H1 (cell line): ENCODE data around the gene LMX1B. TPM values are rescaled to one million over a fixed set of nuclear protein-coding genes. Genes with fewer than 3 reads are reported as not detected.

ENCODE experiments used
- CTCF ChIA-PET: fragments of 300-600 bp; sonication (Branson Sonifier 250); formaldehyde crosslinking; loops from one replicate; lab custom pipeline; 2021; ENCODE audit not compliant: partially characterized antibody; lab: Charles Lee
- POLR2A ChIA-PET: fragments of 300-600 bp; sonication (Branson Sonifier 250); formaldehyde crosslinking; loops from one replicate; lab custom pipeline; 2021; ENCODE audit warnings: inconsistent platforms; ENCODE audit not compliant: partially characterized antibody; lab: Charles Lee
- DNase-seq, 2 experiments: peaks; one replicate each; pipeline versions ENCODE4 v3.0.0 to v3.0.0-alpha.2; 2010 to 2022; ENCODE audit warnings: low spot score in 2 of 2, low read depth in 1 of 2, mixed read lengths in 1 of 2
- FAIRE-seq: peaks from 2 replicates; lab custom pipeline; 2011; peaks lifted over from hg19 to GRCh38; lab: Jason Lieb, UNC
- H2AFZ ChIP-seq: 2 replicates; pipeline ENCODE4 v1.8.1; 2012; ENCODE audit warnings: low read length, inconsistent platforms
- H2AK5ac ChIP-seq: 2 replicates; pipeline ENCODE4 v1.6.1; 2013; ENCODE audit warnings: low read depth, low read length
- H2BK120ac ChIP-seq: replicated peaks from 2 replicates; pipeline ENCODE3; 2013; ENCODE audit warnings: low read depth, low read length, inconsistent platforms
- H2BK12ac ChIP-seq: 2 replicates; pipeline ENCODE4 v1.6.1; 2013; ENCODE audit warnings: low read depth, low read length
- H2BK15ac ChIP-seq: 2 replicates; pipeline ENCODE4 v1.6.1; 2013; ENCODE audit warnings: low read length
- H2BK20ac ChIP-seq: 2 replicates; pipeline ENCODE4 v1.6.1; 2013; ENCODE audit warnings: low read length
- H2BK5ac ChIP-seq: 2 replicates; pipeline ENCODE4 v1.6.1; 2013; ENCODE audit warnings: low read depth, low read length
- H3K14ac ChIP-seq: 2 replicates; pipeline ENCODE4 v1.6.1; 2013; ENCODE audit warnings: inconsistent platforms; ENCODE audit not compliant: insufficient read length
- H3K18ac ChIP-seq: 2 replicates; pipeline ENCODE4 v1.6.1; 2013; ENCODE audit warnings: low read length; ENCODE audit errors: extremely low read depth
- H3K23ac ChIP-seq: 2 replicates; pipeline ENCODE4 v1.6.1; 2013; ENCODE audit warnings: inconsistent platforms; ENCODE audit not compliant: insufficient read length
- H3K23me2 ChIP-seq: 2 replicates; pipeline ENCODE4 v1.6.1; 2013; ENCODE audit warnings: low read depth, low read length
- H3K27ac ChIP-seq: 2 replicates; pipeline ENCODE4 v1.6.1; 2011; ENCODE audit warnings: low read depth, low read length, inconsistent platforms
- H3K27me3 ChIP-seq, 4 experiments: replicated peaks in 1 of 4; 1 replicate in 1 of 4; 2 replicates in 3 of 4; pipeline versions ENCODE4 v1.6.1 to v1.8.1; 2011 to 2013; ENCODE audit warnings: low read length in 3 of 4, mild to moderate bottlenecking in 3 of 4, inconsistent platforms in 2 of 4, mixed read lengths in 2 of 4, moderate library complexity in 1 of 4; ENCODE audit not compliant: control insufficient read depth in 3 of 4, insufficient read depth in 3 of 4; ENCODE audit errors: extremely low read depth in 1 of 4
- H3K36me3 ChIP-seq, 4 experiments: 2 replicates each; pipeline versions ENCODE4 v1.6.1 to v1.8.1; 2011 to 2013; ENCODE audit warnings: mild to moderate bottlenecking in 4 of 4, low read length in 3 of 4, moderate library complexity in 2 of 4, control low read depth in 1 of 4, inconsistent platforms in 1 of 4; ENCODE audit not compliant: insufficient read depth in 4 of 4, control insufficient read depth in 2 of 4
- H3K4ac ChIP-seq: replicated peaks from 2 replicates; pipeline ENCODE3; 2013; ENCODE audit warnings: low read length, low read depth, mixed read lengths, inconsistent platforms; ENCODE audit not compliant: insufficient read length
- H3K4me1 ChIP-seq, 4 experiments: replicated peaks in 1 of 4; 1 replicate in 1 of 4; 2 replicates in 3 of 4; pipeline versions ENCODE4 v1.6.1 to v1.8.1; 2011 to 2013; ENCODE audit warnings: low read length in 3 of 4, inconsistent platforms in 2 of 4, mixed read lengths in 1 of 4; ENCODE audit not compliant: insufficient read depth in 4 of 4, control insufficient read depth in 3 of 4
- H3K4me2 ChIP-seq, 2 experiments: 2 replicates each; pipeline versions ENCODE4 v1.6.1 to v1.8.1; 2011 to 2013; ENCODE audit warnings: low read depth in 2 of 2, low read length in 2 of 2, control low read depth in 1 of 2, inconsistent platforms in 1 of 2, mild to moderate bottlenecking in 1 of 2; ENCODE audit not compliant: insufficient read depth in 1 of 2
- H3K4me3 ChIP-seq, 4 experiments: fragments of 200-600, 300-600 bp in 1 of 4; sonication (generic), shearing (Covaris generic), sonication (Bioruptor Twin) in 1 of 4; 2 replicates each; pipeline versions ENCODE4 v1.5.1 to v1.8.1; 2011 to 2016; ENCODE audit warnings: low read length in 4 of 4, low read depth in 3 of 4, control low read depth in 2 of 4, inconsistent platforms in 2 of 4, mild to moderate bottlenecking in 2 of 4, mixed read lengths in 1 of 4, moderate library complexity in 1 of 4; ENCODE audit not compliant: insufficient read depth in 2 of 4; ENCODE audit errors: extremely low read depth in 1 of 4
- H3K56ac ChIP-seq: replicated peaks from 2 replicates; pipeline ENCODE3; 2013; ENCODE audit warnings: low read depth, mild to moderate bottlenecking, mixed read lengths, low read length, inconsistent platforms; ENCODE audit not compliant: insufficient read length
- H3K79me1 ChIP-seq: 2 replicates; pipeline ENCODE4 v1.6.1; 2013; ENCODE audit warnings: low read depth, low read length, control low read depth
- H3K79me2 ChIP-seq, 2 experiments: 2 replicates each; pipeline versions ENCODE4 v1.6.1 to v1.8.1; 2012 to 2013; ENCODE audit warnings: low read length in 2 of 2, mild to moderate bottlenecking in 2 of 2, inconsistent platforms in 1 of 2; ENCODE audit not compliant: insufficient read depth in 2 of 2, control insufficient read depth in 1 of 2
- H3K9ac ChIP-seq, 4 experiments: replicated peaks in 1 of 4; 1 replicate in 1 of 4; 2 replicates in 3 of 4; pipeline versions ENCODE4 v1.6.1 to v1.8.1; 2011 to 2013; ENCODE audit warnings: low read depth in 3 of 4, low read length in 3 of 4, control low read depth in 2 of 4, mild to moderate bottlenecking in 2 of 4, moderate library complexity in 2 of 4, inconsistent platforms in 1 of 4; ENCODE audit errors: extremely low read depth in 1 of 4
- H3K9me3 ChIP-seq, 2 experiments: 2 replicates each; pipeline versions ENCODE4 v1.6.1 to v1.8.1; 2012 to 2013; ENCODE audit warnings: mild to moderate bottlenecking in 2 of 2, moderate library complexity in 2 of 2, control low read depth in 1 of 2, inconsistent platforms in 1 of 2, low read depth in 1 of 2, low read length in 1 of 2, mixed read lengths in 1 of 2; ENCODE audit not compliant: insufficient read depth in 2 of 2
- H4K20me1 ChIP-seq, 2 experiments: replicated peaks in 1 of 2; 2 replicates each; pipeline versions ENCODE3 to v1.8.1; 2011 to 2013; ENCODE audit warnings: inconsistent platforms in 2 of 2, low read length in 2 of 2, mild to moderate bottlenecking in 1 of 2; ENCODE audit not compliant: insufficient read depth in 2 of 2, control insufficient read depth in 1 of 2
- H4K5ac ChIP-seq: 2 replicates; pipeline ENCODE4 v1.6.1; 2013; ENCODE audit warnings: low read length, low read depth, mixed read lengths, inconsistent platforms; ENCODE audit not compliant: insufficient read length
- H4K8ac ChIP-seq: 2 replicates; pipeline ENCODE4 v1.8.0; 2013; ENCODE audit warnings: mild to moderate bottlenecking, moderate library complexity, low read length, inconsistent platforms; ENCODE audit not compliant: insufficient read depth; ENCODE audit errors: extremely low read depth
- H4K91ac ChIP-seq: replicated peaks from 2 replicates; pipeline ENCODE3; 2013; ENCODE audit warnings: low read length, mixed read lengths, inconsistent platforms; ENCODE audit not compliant: insufficient read length
- EZH2 ChIP-seq: fragments of 200-600 bp; sonication (generic); IDR thresholded peaks from 2 replicates; pipeline ENCODE4 v1.7.1; 2012; ENCODE audit warnings: low read depth, mild to moderate bottlenecking, moderate library complexity, low read length, inconsistent platforms; ENCODE audit not compliant: severe bottlenecking
- KDM1A ChIP-seq: fragments of 200-600, 300-600 bp; sonication (generic); IDR thresholded peaks from 2 replicates; pipeline ENCODE4 v1.7.1; 2016; ENCODE audit warnings: mild to moderate bottlenecking, low read length, borderline replicate concordance
- MAFK ChIP-seq: IDR thresholded peaks from 2 replicates; pipeline ENCODE4 v1.6.1; 2012; ENCODE audit warnings: low read depth, mild to moderate bottlenecking, improper control_type of control experiment, low read length
- SIRT6 ChIP-seq: IDR thresholded peaks from one replicate; pipeline ENCODE4 v1.7.1; 2012; ENCODE audit warnings: low read length, inconsistent platforms
- TAF1 ChIP-seq: IDR thresholded peaks from 2 replicates; pipeline ENCODE4 v1.6.1; 2011; ENCODE audit warnings: mild to moderate bottlenecking, low read depth, low read length
- TEAD4 ChIP-seq: IDR thresholded peaks from 2 replicates; pipeline ENCODE4 v1.6.1; 2012; ENCODE audit warnings: low read depth, low read length, inconsistent platforms, mixed read lengths
- ZNF274 ChIP-seq: IDR thresholded peaks from 2 replicates; pipeline ENCODE4 v1.7.0; 2012; ENCODE audit warnings: low read length, borderline replicate concordance; ENCODE audit errors: extremely low read depth
- WGBS, 2 experiments: shearing (Covaris generic) in 1 of 2; methylation state at CpG; one replicate each; pipeline versions ENCODE4 v1.1.6 to v1.1.7; 2013 to 2015; ENCODE audit warnings: low lambda C conversion rate in 2 of 2, mixed read lengths in 2 of 2, inconsistent platforms in 1 of 2, low coverage in 1 of 2, missing lambda C conversion rate in 1 of 2; ENCODE audit not compliant: insufficient replicate concordance in 2 of 2, insufficient coverage in 1 of 2, insufficient read length in 1 of 2; ENCODE audit errors: extremely low coverage in 1 of 2, missing lambda C conversion rate in 1 of 2; 5-methylcytosine and 5-hydroxymethylcytosine counted together
- polyA plus RNA-seq, 7 experiments: library from polyadenylated mRNA; depleted of rRNA in 3 of 7; stranded (reverse) in 5 of 7; unstranded in 2 of 7; fragments of >200 nt in 5 of 7; fragments of 200-250 nt in 2 of 7; gene quantifications; 1 replicate in 5 of 7; 2 replicates in 1 of 7; 4 replicates in 1 of 7; pipeline versions ENCODE4 v1.2.1 to v1.2.3, GENCODE V29; 2011 to 2013; ENCODE audit warnings: missing spikeins in 2 of 7, mixed read lengths in 2 of 7
- total RNA-seq: library from RNA; stranded (reverse); fragmentation: NEBNext Ultra II Directional; extraction: Animal tissue kit (Norgen Biotek cat#: 25700); gene quantifications from 2 replicates; pipeline ENCODE4 v1.2.1, GENCODE V29; 2021
- TF ChIP-seq, protein P1 (sequence below), 3 experiments: IDR thresholded peaks; 1 replicate in 2 of 3; 2 replicates in 1 of 3; pipeline versions ENCODE4 v1.5.1 to v1.6.1; 2011; ENCODE audit warnings: low read length in 3 of 3, mild to moderate bottlenecking in 3 of 3, inconsistent platforms in 2 of 3, low read depth in 1 of 3, moderate library complexity in 1 of 3; ENCODE audit not compliant: insufficient read depth in 1 of 3; ENCODE audit errors: control extremely low read depth in 1 of 3

LMX1B gene
- total and polyA plus RNA-seq, 2 of the 8 experiments (the other 6 are each of a cell fraction or from before 2014, with no cell fraction given): 0.09 to 0.37 TPM

DNA sequence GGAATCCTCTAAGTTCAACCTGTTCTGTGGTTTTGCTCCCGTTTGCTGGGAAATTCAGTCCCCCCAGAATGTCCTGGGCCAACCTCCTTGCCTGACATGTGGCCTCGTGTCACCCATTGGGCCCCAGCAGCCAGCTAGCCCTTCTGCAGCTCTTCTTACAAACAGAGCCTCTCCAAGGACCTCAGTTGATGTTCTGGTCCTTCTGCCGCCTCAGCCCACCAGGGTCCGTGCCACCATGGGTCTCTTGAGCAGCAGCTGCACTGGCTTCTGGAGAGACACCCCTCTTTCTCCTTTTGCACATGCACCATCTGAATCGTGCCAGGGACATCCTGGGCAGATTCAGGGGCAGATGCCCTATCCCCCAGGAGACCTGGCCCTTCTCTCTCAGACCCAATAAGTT lies 85.0 kb downstream of the LMX1B start:
- Histone ChIP-seq H4K8ac (no peak overlapping the region), H2BK120ac (no peak overlapping the region), H4K91ac (no peak overlapping the region), H2BK20ac (no peak overlapping the region), H3K79me1 (no peaks in the 10 kb centered on the region), H3K27ac (no peak overlapping the region), H3K4me1 (peaks cover 0 to 7% (median 4%) of the 10 kb centered on the region in 4 experiments; a peak in 5 of 7 replicates), H3K79me2 (no peaks in the 10 kb centered on the region), H3K18ac (no peak overlapping the region), H3K36me3 (no peaks in the 10 kb centered on the region), H3K27me3 (peaks cover 0 to 10% (median 8%) of the 10 kb centered on the region in 4 experiments; a peak in 3 of 7 replicates), H3K56ac (no peak overlapping the region), H3K4ac (no peak overlapping the region), H3K4me3 (no peak overlapping the region), H2BK15ac (no peak overlapping the region), H3K9ac (no peak overlapping the region), H2BK5ac (no peak overlapping the region), H4K20me1 (no peaks in the 10 kb centered on the region), H4K5ac (no peak overlapping the region), H3K23ac (no peak overlapping the region), H3K9me3 (no peaks in the 10 kb centered on the region), H3K14ac (no peak overlapping the region), H2BK12ac (no peak overlapping the region), H2AK5ac (no peak overlapping the region), H2AFZ (no peak overlapping the region), H3K4me2 (no peak overlapping the region), H3K23me2 (peaks cover 1% of the 10 kb centered on the region; the same call in 1 of the 2 replicates)
- POLR2A ChIA-PET: no interaction called here
- no peak for TF ChIP-seq MAFK
- no peak for TF ChIP-seq TAF1
- TF ChIP-seq TEAD4: no peak
- TF ChIP-seq SIRT6: no peak
- no peak for TF ChIP-seq ZNF274
- TF ChIP-seq EZH2: no peak
- no peak for TF ChIP-seq KDM1A
- TF ChIP-seq, protein P1, sequence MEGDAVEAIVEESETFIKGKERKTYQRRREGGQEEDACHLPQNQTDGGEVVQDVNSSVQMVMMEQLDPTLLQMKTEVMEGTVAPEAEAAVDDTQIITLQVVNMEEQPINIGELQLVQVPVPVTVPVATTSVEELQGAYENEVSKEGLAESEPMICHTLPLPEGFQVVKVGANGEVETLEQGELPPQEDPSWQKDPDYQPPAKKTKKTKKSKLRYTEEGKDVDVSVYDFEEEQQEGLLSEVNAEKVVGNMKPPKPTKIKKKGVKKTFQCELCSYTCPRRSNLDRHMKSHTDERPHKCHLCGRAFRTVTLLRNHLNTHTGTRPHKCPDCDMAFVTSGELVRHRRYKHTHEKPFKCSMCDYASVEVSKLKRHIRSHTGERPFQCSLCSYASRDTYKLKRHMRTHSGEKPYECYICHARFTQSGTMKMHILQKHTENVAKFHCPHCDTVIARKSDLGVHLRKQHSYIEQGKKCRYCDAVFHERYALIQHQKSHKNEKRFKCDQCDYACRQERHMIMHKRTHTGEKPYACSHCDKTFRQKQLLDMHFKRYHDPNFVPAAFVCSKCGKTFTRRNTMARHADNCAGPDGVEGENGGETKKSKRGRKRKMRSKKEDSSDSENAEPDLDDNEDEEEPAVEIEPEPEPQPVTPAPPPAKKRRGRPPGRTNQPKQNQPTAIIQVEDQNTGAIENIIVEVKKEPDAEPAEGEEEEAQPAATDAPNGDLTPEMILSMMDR (IDR thresholded peaks at IDR 0.05; ENCODE audit: control extremely low read depth in 1 of 3, insufficient read depth in 1 of 3, low read depth in 1 of 3, low read length in 3 of 3): no peak
- CTCF ChIA-PET: interaction anchor here (1.0 to 5.4 kb wide), 4 partner anchors 9 to 134 kb away, joined by 3 to 28 read pairs (median 4); no protein-coding TSS in a partner anchor
- FAIRE-seq (no peak), DNase-seq (no peak)
- WGBS, 2 experiments: 83% methylated on average over 5 of the region's 5 CpGs; no CpG with 5 or more reads in 1 of the 2 experiments
